Measurements from ENCODE around the gene TCL1B.

Gene TCL1B, protein sequence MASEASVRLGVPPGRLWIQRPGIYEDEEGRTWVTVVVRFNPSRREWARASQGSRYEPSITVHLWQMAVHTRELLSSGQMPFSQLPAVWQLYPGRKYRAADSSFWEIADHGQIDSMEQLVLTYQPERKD

DNA sequence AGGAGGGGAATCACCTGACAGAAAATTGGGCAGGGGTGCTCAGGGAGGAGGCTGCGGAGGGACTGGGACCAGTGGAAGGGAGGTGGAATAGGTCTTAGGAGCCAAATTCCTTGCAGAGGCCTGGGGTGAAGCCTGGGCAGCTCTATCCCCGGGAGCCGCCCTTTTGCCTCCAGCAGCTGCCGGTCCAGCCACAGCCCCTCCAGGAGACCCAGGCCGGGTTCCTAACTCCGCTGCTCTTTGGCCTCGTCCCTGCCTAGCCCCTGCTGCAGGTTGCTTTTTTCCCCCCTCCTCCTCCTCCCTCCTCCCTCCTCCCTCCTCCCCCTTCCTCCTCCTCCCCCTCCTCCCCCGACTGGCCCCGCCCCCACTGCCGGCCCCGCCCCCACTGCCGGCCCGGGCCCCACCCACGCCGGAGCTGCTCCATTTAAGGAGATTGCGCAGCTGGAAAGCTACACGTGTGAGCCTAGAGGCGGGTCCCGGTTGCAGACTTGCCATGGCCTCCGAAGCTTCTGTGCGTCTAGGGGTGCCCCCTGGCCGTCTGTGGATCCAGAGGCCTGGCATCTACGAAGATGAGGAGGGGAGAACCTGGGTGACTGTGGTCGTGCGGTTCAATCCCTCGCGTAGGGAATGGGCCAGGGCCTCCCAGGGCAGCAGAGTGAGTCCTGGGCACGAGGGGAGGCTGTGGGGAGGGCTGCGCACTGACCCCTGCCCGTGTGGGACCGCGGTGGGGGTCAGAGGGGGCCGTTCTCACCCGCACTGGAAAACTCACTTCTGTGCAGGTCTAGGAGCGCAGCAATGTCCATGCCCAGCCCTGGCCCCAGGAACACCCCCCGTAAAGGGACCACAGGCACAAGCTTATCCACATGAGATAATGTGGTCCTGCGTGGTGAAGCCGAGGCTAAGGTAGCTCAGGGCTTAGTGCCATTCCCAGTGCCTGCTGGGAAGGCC, at the start of gene TCL1B:
TSS of gene TCL1B (plus strand) at position 449 of the 945 bp plus-strand sequence. CDS start at position 491, 42 bp downstream.
- no peak for DNase-seq

DNA sequence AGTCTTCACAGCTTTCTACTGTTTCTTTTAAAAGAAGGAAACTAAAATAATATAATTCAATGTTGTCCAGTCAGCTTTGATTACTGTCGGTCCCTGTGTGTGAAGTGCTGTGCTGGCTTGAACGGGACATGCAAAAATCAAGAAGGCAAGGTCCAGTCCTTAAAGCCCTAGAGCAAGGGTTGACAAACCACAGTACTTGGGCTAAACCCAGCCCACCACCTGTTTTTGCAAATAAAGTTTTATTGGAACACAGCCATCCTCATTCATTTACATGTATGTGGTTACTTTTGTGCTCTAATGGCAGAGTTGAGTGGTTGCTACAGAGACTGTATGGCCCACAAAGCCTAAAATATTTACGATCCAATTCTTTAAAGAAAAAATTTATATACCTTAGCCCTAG, 41.2 kb upstream of the TCL1B start:
- no peak for DNase-seq

DNA sequence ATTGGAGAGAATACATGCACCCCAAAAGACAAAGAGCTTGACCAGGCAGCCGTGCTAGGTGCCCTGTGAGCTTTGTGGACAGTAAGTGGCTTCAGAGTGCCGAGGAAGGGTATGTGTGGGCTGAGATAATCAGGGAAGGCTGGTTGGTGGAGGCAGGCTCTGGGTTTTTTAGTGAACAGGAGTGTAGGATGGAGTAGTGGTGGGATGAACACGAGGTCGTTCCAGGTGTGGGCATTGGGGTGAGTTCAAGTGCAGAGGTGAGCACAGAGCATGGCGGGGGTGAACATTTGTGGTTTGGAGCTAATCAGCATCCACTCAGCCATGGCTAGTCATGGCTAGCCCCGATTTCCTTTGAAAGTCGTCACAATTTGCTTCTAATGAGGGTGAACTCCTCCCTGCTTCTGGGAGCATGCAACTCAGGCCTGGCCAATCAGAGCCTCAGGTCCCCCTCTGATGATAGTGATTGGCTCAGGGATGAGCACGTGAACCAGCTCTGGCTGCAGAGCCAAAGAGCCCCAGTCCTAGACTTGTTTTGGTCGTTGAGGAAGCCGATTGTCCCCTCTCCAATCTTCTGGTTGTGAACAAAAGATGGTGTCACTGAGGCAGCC, 40.7 kb upstream of the TCL1B start:
- DNase-seq = no peak

DNA sequence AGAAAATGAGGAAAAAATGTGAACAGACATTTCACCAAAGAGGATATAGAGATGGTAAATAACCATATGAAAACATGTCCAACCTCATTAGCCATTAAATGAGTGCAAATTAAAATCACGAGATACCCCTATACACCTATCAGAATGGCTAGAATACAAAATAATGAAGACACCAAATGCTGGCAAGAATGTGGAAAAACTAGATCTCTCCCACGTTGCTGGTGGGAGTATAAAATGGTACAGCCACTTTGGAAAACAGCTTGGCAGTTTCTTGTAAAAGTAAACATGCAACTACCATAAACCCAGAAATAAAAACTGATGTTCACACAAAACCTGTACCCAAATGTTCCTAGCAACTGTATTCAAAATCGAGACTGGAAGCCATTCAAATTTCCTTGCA, 38.3 kb upstream of the TCL1B start:
- DNase-seq = no peak

DNA sequence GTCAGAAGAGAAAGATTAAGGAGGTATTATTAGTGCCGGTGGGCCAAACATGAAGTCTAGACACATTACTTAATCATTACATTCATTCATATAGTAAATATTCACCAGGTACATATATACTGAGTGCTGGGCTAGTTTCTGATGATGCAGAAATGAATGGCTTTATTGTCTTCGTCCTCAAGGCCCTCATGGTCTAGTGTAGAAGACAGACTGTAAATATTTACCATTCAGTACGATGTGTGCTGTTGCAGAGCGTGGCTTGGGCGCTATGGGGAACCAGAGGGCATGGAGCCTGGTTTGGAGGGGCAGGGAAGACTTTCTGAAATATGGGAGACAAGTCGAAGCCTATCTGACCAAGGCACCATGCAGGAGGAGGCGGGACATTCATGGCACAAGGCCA, 37.0 kb upstream of the TCL1B start:
- no peak for DNase-seq

DNA sequence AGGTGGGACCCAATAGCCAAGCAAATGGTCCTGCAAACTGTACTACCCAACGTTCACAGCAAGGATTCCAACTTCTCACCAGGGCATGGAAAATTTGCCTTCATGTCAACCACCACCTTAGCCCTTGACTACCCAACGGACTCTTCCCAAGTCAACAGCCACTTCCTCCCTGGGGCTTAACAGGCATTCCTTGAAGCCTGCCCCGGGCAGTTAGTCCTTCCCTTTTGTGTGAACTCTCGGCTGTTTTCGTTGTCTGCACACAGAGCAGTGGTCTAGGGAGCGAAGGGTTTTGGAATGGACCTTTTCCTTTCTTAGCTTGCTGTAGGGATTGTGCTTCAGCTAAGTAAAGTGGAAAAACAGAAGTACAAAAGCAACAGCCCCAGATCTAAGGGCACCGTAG, 35.2 kb upstream of the TCL1B start:
- no peak for DNase-seq

DNA sequence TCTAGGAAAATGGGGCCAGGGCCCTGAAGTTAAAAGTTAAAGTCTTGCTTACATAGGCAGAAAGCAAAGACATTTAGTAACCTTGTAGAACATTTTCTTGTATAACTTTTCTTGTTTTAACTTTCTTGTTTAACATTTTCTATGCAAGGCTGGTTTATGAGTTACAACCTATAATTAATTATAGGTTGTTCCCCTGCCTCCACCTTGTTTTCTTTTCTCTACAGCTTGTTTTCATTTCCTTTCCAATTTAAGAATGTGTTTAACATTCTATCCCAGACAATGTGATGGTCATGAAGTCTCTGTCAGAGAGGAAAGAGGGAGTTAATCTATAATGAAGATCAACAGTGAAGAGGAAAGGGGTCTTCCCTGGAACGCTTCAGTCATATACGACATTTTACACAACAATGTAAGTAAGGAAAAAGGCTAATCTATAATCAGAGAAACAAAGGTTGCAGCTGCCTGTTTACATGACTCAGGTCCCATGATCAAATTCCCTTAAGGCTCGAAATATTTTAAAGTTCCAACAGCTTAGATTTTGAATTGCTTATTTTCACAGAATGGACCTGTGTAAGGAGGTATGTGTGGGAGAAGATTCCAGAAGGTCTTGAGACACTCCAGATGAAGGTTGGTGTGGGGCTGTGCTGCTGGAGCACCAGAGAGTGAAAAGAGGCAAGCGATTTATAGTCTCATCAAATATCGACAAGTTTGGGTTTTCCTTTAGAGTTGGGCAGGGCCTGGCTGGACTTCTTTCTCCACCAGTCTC, 34.2 kb upstream of the TCL1B start:
- DNase-seq = no peak

DNA sequence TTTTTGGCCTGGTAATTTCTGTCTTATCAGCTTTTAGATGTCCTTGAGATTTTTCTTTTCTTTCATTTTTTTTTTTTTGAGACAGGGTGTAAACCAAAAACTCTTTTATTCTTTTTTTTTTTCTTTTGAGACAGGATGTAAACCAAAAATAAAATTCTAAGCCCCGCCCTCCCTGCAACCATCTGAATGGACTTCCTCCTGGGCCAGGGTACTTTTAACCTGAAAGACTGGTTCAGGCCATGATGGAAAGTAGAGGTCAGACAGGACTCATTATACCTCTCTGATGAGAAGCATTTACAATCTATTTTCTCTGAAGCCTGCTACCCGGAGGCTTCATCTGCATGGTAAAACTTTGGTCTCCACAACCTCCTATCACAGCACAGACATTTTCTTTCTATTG, 33.5 kb upstream of the TCL1B start:
- DNase-seq = no peak

DNA sequence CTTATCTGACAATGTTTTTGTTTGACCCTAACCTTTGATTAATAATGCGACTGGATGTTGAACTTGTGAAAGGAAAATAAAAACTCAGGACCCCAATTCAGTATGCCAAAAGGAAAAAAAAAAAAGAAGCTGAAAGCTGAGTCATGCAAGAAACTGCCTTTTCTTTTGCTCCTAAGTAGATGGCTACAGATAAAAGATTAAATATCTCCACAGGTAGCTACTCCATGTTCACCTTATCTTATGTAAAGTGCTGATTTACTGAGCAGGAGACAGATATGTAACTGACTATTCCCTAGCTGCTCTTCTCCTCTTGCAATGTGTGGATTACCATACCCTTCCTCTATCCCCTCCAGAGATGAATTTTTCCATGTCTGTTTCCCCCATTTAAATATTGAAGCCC, 30.8 kb upstream of the TCL1B start:
- DNase-seq = no peak

DNA sequence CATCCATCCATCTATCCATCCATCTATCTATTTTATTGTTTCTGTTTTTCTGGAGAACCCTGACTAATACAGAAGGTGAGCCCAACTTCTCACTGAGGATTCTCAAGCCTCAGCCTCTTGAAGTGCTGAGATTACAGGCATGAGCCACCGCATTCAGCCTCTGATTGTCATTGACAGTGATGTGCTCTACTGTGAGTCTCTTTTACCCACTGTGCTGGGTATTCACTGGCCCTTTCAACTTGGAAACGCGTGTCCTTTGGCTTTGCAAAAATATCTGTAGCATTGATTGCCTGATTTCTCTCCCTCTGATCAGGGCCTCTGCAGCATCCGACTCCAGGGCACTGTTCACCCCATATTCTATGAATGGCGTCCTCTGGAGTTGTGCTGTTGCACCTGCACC, 29.6 kb upstream of the TCL1B start:
- DNase-seq = no peak

DNA sequence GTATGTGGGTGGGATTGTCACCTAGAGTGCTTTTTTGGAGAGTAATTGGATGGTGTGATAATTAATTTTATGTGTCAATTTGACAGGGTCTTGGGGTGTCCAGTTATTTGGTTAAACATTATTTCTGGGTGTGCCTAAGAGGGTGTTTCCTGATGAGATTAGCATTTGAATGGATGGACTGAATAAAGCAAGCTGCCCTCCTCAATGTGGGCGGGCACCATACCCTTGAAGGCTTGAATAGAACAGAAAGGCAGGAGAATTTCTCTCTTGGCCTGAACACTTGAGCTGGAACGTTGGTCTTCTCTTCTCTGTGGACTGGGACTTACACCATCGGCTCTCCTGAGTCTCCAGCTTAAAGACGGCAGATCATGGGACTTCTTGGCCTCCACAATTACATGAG, 28.8 kb upstream of the TCL1B start:
- no peak for DNase-seq

DNA sequence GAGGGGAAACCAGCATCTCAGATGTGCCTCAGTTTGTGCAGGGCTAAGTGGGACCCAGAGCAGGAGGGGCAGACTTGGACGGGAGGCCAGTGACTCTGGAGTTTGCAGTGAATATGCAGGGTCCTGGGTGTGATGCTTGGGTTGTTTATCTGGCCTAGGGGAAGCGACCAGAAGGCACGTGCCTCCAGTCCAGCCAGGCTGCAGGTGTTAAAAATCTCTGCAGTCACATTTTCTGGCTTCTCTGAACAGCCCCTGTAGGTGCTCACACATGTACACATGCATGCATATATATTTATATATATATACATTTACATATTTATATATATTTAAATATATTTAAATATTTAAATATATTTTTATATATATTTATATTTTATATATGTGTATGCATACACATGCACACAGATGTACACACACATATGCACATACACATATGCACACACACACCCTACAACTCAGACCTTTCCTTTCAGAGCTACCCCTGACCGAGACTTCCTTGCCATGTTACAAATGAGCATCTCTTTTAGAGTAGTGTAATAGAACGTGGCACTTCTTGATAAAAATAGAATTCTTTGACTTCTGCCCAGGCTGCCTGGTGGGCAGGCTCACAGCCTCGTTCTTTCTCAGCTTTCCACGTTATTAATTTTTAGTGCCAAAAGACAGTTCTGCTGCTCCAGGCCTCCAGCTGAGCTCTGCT, 26.8 kb upstream of the TCL1B start:
- DNase-seq = no peak

DNA sequence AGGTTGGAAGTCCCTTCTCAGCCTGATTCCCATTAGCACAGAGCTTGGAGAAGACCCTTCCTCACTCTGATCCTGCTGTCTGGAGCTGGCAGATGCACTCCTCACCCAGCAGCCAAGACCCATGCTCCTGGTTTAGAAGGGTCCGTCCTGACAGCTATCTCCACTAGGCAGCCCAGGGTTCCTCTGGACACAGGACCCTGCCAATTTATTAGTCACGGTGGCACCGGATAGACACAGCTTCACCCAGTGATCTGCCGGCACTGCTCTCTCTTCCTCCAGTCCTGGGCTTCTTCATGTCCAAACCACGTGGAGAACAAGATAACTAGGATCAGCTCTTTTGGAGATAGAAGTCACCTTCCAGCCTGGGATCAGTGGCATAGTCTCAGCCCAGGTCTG, 26.2 kb upstream of the TCL1B start:
- no peak for DNase-seq

DNA sequence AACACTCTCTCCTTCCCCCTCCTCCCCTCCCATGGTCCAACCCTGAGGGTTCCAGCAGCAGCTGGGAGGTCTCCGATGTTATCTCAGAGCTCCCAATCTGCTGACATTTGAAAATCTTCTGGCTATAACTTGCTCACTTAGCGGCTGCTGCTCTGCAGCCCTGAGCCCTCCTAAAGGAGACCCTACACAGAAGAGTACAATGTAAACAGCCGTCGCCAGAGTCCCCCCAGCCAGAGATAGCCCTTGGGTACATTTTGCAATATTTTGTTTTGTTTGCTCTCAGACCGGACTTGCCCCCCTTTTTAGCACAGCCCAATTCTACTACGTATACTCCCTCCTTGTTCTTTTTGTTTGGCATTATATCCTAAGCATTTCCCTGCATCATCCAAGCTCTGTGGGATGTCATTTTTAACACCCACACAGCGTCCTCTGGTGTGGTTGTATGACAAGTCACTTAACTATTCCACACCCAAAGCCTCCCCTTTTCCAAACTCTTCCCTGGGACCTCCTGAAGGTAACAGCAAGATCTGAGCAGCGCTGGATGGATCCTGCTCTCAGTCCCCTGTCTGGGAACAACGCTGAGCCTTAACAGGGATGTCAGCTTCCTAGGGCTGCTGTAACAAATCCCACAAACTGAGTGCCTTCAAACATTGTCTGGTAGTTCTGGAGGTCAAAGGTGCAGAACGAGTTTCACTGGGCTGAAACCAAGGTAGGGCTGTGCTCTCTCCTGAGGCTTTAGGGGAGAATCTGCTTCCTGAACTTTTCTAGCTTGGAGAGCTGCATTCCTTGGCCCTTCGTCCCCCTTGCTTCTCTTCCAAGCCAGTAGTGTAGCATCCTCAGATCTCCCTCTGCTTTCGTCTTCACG, 25.3 kb upstream of the TCL1B start:
- no peak for DNase-seq

DNA sequence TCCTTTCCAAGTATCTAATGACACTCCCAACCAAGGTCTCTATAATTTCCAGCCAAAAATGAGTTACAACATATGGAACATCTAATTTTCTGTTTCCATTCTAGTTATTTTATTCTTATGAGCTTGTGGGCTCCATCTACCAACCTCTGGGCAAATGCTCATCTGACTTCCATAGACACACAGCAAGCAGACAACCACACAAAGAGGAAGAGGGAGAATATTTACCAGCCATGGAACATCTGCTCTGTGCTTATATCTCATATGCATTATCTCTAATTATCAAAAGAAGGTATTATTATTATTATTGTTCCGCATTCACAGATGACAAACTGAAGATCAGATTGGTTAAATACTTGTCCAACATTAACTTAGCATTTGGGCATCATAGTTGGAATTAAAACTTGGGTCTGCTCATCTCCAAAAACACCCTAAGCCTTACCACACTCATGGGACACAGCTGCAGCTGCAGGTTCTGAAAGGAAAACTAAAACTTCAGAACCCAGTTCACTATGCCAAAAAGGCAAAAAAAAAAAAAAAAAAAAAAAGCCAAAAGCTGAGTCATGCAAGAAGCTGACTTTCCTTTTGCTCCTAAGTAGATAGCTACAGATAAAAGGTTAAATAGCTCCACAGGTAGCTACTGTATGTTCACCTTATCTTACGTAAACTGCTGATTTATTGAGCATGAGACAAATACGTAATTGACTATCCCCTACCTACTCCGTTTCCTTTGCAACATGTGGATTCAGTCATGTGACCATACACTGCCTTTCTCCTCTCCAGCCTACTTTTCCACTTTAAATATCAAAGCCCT, 23.6 kb upstream of the TCL1B start:
- no peak for DNase-seq

DNA sequence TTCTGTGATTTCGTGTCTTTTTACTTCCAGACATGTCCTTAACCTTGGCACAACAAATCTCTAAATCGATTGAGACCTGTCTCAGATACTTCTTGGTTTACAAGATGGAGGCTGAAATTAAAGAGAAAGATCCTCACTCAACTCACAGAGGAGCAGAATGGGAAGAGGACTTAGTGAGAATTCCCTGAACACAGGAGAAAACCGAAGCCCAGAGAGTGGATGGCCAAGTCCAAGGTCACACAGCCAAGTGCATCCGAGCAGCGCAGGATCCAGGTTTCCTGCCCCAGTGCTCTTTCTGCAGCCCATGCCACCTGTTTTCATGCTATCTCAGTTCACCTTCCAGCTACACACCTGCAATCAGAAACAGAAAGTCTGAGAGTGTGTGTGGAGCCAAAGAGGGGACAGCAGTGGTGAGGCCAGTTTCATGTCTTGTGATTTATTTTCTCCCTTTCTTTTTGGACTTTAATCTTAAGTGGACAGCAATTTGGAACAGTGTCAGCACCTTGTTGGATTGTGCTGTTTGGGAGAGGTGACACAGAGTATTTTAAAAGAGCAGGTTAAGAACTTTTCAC, 22.9 kb upstream of the TCL1B start:
- no peak for DNase-seq

DNA sequence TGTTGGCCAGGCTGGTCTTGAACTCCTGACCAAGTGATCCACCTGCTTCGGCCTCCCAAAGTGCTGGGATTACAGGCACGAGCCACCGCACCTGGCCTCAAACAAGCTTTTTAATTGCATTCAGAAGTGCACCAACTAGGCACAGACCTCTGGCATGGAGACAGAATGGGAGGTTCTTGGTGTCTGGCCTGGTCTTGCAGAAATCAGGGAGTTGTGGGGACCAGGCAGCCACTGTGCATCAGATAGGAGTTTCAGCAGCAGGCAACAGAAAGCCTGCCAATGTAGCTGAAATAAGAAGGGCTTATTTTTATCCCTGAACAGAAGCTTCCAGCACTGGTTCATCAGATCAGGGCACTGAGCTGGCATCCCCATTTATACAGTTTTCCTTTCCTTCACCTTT, 22.2 kb upstream of the TCL1B start:
- DNase-seq = no peak

DNA sequence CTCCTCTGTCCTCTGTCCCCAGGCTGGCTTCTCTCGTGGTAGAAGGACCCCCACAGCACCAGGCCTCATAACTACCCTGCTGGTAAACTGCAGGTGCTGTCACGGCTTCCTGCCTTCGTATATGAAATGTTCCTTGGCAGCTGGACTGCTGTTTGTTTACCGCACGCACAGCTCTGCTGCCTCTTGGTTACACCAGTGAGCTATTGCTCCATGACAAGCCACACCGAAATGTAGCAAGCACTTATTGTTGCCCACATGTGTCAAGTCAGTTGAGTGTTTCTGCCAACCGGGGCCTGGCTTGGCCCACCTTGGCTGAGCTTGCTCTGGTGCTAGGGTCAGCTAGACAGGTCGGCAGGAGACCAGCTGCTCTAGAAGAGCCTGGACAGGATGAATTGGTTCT, 21.7 kb upstream of the TCL1B start:
- DNase-seq = no peak

DNA sequence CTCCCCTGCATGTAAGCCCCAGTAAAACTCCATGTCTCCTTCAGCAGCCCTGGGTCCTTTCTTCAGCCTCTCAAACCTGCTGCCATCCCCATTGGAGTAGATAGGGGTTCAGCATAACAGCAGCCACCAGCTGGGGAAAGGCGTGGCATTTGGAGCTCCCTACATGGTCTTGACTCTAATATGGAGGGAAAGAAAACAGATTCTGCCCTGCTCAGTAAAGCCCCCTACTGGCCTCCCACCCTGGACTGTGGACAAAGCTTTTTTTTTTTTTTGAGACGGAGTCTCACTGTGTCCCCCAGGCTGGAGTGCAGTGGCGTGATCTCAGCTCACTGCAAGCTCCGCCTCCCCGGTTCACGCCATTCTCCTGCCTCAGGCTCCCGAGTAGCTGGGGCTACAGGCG, 20.7 kb upstream of the TCL1B start:
- DNase-seq = peak; percentile 29

DNA sequence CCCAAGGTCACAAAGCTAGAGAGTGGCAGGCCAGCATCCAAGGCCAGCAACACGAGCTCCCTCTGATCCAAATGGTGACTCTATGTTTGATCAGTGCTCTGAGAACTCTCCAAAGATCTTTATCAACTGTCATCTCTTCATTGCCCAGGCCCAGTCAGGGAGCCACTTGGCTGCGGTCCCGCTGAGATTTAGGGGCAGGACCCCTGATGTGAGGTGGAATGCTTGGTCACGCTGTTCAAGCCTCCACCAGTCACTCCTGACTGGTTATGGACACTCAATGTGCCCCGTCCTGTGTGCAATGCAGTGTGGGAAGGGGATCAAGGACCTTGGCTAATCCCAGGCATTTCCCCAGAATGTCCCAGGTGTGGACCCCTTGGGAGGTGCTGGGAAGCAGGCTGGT, 19.8 kb upstream of the TCL1B start:
- DNase-seq = no peak

DNA sequence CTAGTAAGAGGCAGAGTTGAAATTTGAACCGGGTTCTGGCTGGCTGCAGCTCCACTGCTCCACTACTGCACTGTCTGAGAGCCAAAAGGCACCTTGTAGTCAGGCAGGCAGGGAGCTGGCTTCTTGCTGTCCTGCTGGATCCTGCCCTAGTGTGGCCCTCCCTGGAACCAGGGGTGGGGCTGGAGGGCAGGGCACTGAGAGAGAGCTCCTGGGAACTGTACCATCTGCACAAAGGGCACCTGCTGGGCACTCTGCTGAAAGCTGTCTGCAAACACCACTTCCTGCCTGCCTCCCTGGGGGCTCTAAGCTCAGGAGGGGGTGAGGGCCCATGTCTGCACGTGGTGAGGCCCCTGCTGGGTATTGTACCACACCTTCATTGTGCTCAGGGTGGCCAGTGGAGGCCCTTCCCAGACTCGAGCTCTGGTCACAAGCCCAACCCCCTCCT, 19.0 kb upstream of the TCL1B start:
- DNase-seq = no peak
